ENCODE data around the gene FAM89B.
A peak's percentile ranks its signal among the peaks of the same experiment; 100 is the strongest.

The FAM89B gene

DNA sequence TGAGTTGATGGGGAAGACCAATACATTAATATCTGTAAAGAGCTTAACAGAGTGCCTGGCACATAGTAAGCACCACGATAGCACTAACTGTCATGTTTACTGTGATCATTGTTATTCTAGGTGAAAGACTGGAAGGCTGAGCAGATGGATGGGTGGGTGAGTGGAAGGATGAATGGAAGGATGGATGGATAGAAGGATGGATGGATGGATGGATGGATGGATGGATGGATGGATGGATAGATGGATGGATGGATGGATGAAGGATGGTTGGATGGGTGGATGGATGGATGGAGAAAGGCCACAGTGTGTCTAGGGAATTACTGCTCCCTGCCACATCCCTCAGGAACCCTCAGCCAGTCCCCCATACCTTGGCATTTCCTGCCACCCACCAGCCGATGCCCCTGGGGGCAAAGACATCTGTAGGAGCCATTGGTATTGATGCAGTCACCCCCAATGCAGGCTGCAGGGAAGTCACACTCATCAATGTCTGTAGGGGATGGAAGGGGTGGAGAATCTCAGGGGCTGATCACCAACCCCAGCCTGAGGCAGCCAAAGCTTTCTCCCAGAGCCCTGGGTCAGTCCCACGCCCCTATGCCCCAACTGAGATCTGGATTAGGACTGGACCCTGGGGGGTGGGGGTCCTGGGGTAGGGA lies 29.5 kb upstream of the FAM89B start:
- H3K27me3 ChIP-seq (ENCODE audit: insufficient read depth, low read length, poor library complexity): peaks cover 3% of the 10 kb centered on the region
- WGBS (ENCODE audit: extremely low coverage, insufficient coverage, low lambda C conversion rate): no CpG with 5 or more reads among the region's 3 CpGs

DNA sequence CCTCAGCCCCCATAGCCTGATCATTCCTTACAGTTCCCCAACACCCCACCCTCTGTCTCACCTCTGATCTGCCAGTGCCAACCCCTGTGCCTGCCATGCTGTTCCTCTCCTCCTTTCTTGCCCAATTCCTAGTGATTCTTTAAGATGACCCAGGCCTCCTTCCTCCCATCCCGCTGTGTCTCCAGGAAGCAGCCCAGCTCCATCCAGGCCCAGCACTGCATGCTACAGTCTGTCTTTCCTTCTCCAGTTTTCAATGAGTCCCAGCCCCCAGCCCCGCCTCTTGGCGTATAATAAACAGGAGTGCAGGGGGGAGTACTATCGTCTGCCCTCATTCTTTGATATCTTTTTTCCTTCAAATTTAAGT lies 26.5 kb upstream of the FAM89B start:
- Histone ChIP-seq H2BK5ac (ENCODE audit: low read length) (no peak overlapping the region), H3K23ac (ENCODE audit: low read length) (no peak overlapping the region), H3K56ac (ENCODE audit: low read length) (no peak overlapping the region), H2BK15ac (replicated peaks; ENCODE audit: low read depth) (no peak overlapping the region), H3K27me3 (ENCODE audit: insufficient read depth, low read length, poor library complexity) (peaks cover 3% of the 10 kb centered on the region), H4K8ac (ENCODE audit: low read depth, low read length) (no peak overlapping the region), H3K4me2 (ENCODE audit: low read length) (no peak overlapping the region), H3K36me3 (ENCODE audit: control insufficient read depth, insufficient read depth, low read length) (no peaks in the 10 kb centered on the region), H3K27ac (ENCODE audit: low read depth, low read length) (no peak overlapping the region), H2AK5ac (ENCODE audit: low read length) (no peak overlapping the region), H3K4ac (ENCODE audit: low read depth, low read length) (no peak overlapping the region), H3K18ac (ENCODE audit: low read length) (no peak overlapping the region), H3K9ac (ENCODE audit: low read length) (no peak overlapping the region), H3K79me2 (ENCODE audit: control insufficient read depth, insufficient read depth, low read length) (no peaks in the 10 kb centered on the region), H4K5ac (ENCODE audit: low read length) (no peak overlapping the region), H3K4me3 (ENCODE audit: low read length) (no peak overlapping the region), H3K79me1 (ENCODE audit: low read length) (no peaks in the 10 kb centered on the region), H3K4me1 (ENCODE audit: control insufficient read depth, low read depth, low read length) (no peaks in the 10 kb centered on the region), H2BK120ac (ENCODE audit: low read depth, low read length) (no peak overlapping the region)
- WGBS (ENCODE audit: extremely low coverage, insufficient coverage, low lambda C conversion rate): no CpG with 5 or more reads among the region's 4 CpGs
- DNase-seq: no peak

More for the DNA sequence above, 29.5 kb upstream of the FAM89B start:
- Histone ChIP-seq H3K36me3 (ENCODE audit: control insufficient read depth, insufficient read depth, low read length) (no peaks in the 10 kb centered on the region), H3K56ac (ENCODE audit: low read length) (no peak overlapping the region), H4K5ac (ENCODE audit: low read length) (no peak overlapping the region), H3K23ac (ENCODE audit: low read length) (no peak overlapping the region), H3K79me1 (ENCODE audit: low read length) (no peaks in the 10 kb centered on the region), H2AK5ac (ENCODE audit: low read length) (no peak overlapping the region), H2BK120ac (ENCODE audit: low read depth, low read length) (no peak overlapping the region), H3K4me2 (ENCODE audit: low read length) (no peak overlapping the region), H3K18ac (ENCODE audit: low read length) (no peak overlapping the region), H2BK5ac (ENCODE audit: low read length) (no peak overlapping the region), H3K79me2 (ENCODE audit: control insufficient read depth, insufficient read depth, low read length) (no peaks in the 10 kb centered on the region), H2BK15ac (replicated peaks; ENCODE audit: low read depth) (no peak overlapping the region), H3K4me1 (ENCODE audit: control insufficient read depth, low read depth, low read length) (peaks cover 3% of the 10 kb centered on the region), H3K9ac (ENCODE audit: low read length) (no peak overlapping the region), H4K8ac (ENCODE audit: low read depth, low read length) (no peak overlapping the region), H3K4ac (ENCODE audit: low read depth, low read length) (no peak overlapping the region), H3K27ac (ENCODE audit: low read depth, low read length) (no peak overlapping the region), H3K4me3 (ENCODE audit: low read length) (no peak overlapping the region)
- DNase-seq: no peak

DNA sequence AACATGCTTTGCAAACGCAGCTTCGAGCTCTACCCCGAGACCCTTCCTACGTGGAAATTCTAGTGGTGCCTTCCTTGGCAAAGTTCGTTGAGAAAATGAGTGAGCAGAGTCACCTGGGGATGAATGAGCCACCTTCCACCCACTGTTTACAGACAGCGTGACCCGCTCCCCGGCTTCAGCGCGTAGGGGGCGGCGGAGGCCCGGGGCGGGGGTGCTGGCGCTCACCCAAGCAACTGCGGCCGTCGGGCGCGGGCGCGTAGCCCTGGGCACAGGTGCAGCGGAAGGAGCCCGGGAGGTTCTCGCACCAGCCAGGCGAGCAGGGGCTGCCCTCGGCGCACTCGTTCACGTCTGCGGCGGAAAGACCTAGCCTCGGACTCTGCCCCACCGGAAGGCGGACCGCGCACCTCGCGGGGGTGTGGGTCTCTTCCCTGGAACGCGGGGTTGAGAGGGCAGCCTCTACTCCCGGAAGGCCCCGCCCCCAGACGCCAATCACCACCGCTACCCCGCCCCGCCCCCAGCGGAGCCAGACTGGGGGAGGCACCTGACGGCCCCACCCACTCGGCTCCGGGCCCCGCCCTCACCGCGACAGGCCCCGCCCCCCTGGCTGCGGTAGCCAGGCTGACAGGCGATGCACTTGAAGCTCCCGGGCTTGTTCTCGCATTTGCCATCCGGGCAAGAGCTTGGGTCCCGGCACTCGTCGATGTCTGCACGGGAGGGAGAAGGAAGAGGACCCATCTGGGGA lies 25.9 kb upstream of the FAM89B start:
- no peak overlapping the region for H3K9ac ChIP-seq (ENCODE audit: low read length)
- no peak overlapping the region for H2AK5ac ChIP-seq (ENCODE audit: low read length)
- no peaks in the 10 kb centered on the region for H3K79me1 ChIP-seq (ENCODE audit: low read length)
- no peak overlapping the region for H4K8ac ChIP-seq (ENCODE audit: low read depth, low read length)
- H3K18ac ChIP-seq (ENCODE audit: low read length): no peak overlapping the region
- H2BK5ac ChIP-seq (ENCODE audit: low read length): no peak overlapping the region
- no CpG with 5 or more reads among the region's 64 CpGs for WGBS (ENCODE audit: extremely low coverage, insufficient coverage, low lambda C conversion rate)
- no peak overlapping the region for H4K5ac ChIP-seq (ENCODE audit: low read length)
- no peak overlapping the region for H2BK15ac ChIP-seq (replicated peaks; ENCODE audit: low read depth)
- H3K27ac ChIP-seq (ENCODE audit: low read depth, low read length): no peak overlapping the region
- peaks cover 3% of the 10 kb centered on the region for H3K27me3 ChIP-seq (ENCODE audit: insufficient read depth, low read length, poor library complexity)
- H3K79me2 ChIP-seq (ENCODE audit: control insufficient read depth, insufficient read depth, low read length): no peaks in the 10 kb centered on the region
- H3K23ac ChIP-seq (ENCODE audit: low read length): no peak overlapping the region
- no peaks in the 10 kb centered on the region for H3K36me3 ChIP-seq (ENCODE audit: control insufficient read depth, insufficient read depth, low read length)
- H2BK120ac ChIP-seq (ENCODE audit: low read depth, low read length): no peak overlapping the region
- H3K56ac ChIP-seq (ENCODE audit: low read length): no peak overlapping the region
- H3K4me2 ChIP-seq (ENCODE audit: low read length): peak overlapping the region; percentile 80
- H3K4me3 ChIP-seq (ENCODE audit: low read length): no peak overlapping the region
- H3K4ac ChIP-seq (ENCODE audit: low read depth, low read length): no peak overlapping the region
- H3K4me1 ChIP-seq (ENCODE audit: control insufficient read depth, low read depth, low read length): no peaks in the 10 kb centered on the region
- DNase-seq: peak; percentile 89

DNA sequence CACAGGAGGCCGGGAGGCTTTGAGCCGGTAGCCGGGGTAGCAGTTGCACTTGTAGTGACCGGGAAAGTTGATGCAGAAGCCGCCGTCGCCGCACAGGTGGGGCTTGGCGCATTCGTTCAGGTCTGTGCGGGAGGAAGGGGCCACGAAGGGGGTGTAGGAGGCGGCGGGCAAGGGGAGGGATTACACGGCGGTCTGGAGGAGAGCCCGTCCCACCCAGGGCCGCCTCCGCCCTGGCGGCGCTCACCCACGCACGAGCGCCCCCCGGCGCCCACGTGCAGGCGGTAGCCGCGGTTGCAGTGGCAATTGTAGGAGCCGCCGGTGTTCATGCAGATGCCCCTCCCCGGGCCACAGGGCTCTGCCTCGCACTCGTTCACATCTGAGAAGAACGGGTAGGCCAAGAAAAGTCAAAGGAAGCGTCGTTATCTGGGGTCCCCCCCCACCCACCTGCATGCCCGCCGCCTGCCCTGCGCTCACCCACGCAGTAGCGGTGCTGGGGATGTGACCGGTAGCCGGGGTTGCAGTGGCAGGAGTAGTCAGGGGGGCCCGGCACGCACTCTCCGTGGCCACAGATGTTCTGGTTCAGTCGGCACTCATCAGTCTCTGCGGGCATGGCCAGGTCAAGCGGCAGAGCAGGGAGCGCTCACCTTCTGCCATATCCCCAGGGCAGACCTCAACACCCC lies 24.8 kb upstream of the FAM89B start:
- Histone ChIP-seq H3K27ac (ENCODE audit: low read depth, low read length) (no peak overlapping the region), H3K4me3 (ENCODE audit: low read length) (no peak overlapping the region), H3K4me2 (ENCODE audit: low read length) (no peak overlapping the region), H3K56ac (ENCODE audit: low read length) (peak overlapping the region; percentile 15), H4K8ac (ENCODE audit: low read depth, low read length) (no peak overlapping the region), H3K27me3 (ENCODE audit: insufficient read depth, low read length, poor library complexity) (peaks cover 3% of the 10 kb centered on the region), H2AK5ac (ENCODE audit: low read length) (no peak overlapping the region), H2BK15ac (replicated peaks; ENCODE audit: low read depth) (no peak overlapping the region), H3K36me3 (ENCODE audit: control insufficient read depth, insufficient read depth, low read length) (no peaks in the 10 kb centered on the region), H3K23ac (ENCODE audit: low read length) (no peak overlapping the region), H2BK120ac (ENCODE audit: low read depth, low read length) (no peak overlapping the region), H3K79me2 (ENCODE audit: control insufficient read depth, insufficient read depth, low read length) (no peaks in the 10 kb centered on the region), H3K18ac (ENCODE audit: low read length) (no peak overlapping the region), H3K4me1 (ENCODE audit: control insufficient read depth, low read depth, low read length) (no peaks in the 10 kb centered on the region), H4K5ac (ENCODE audit: low read length) (no peak overlapping the region), H3K79me1 (ENCODE audit: low read length) (no peaks in the 10 kb centered on the region), H2BK5ac (ENCODE audit: low read length) (no peak overlapping the region), H3K4ac (ENCODE audit: low read depth, low read length) (no peak overlapping the region), H3K9ac (ENCODE audit: low read length) (no peak overlapping the region)
- no peak for DNase-seq
- no CpG with 5 or more reads among the region's 52 CpGs for WGBS (ENCODE audit: extremely low coverage, insufficient coverage, low lambda C conversion rate)

DNA sequence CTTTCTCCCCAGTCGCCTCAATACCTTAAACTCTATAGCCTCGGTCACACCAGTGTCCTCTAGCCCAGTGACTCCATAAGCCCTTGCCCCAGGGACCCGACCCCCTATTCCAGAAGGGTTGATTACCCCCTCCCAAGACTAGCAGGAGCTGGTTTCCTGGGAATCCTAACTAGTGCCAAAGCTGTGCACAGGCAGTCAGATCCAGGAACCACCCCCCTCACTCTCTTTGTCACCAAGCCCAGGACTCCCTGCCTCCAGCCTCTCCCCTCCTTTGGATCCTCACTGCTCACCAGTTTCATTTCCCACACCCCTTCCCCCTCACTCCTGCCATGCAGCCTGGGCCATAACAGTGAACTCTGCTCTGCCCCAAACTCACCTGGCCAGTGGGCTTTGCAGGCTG lies 23.9 kb upstream of the FAM89B start:
- H3K27me3 ChIP-seq (ENCODE audit: insufficient read depth, low read length, poor library complexity): peaks cover 3% of the 10 kb centered on the region
- H4K5ac ChIP-seq (ENCODE audit: low read length): no peak overlapping the region
- WGBS (ENCODE audit: extremely low coverage, insufficient coverage, low lambda C conversion rate): no CpG with 5 or more reads among the region's 3 CpGs
- H3K27ac ChIP-seq (ENCODE audit: low read depth, low read length): no peak overlapping the region
- H3K36me3 ChIP-seq (ENCODE audit: control insufficient read depth, insufficient read depth, low read length): no peaks in the 10 kb centered on the region
- H3K56ac ChIP-seq (ENCODE audit: low read length): no peak overlapping the region
- H3K23ac ChIP-seq (ENCODE audit: low read length): no peak overlapping the region
- H2BK15ac ChIP-seq (replicated peaks; ENCODE audit: low read depth): no peak overlapping the region
- no peak overlapping the region for H2BK5ac ChIP-seq (ENCODE audit: low read length)
- no peaks in the 10 kb centered on the region for H3K79me1 ChIP-seq (ENCODE audit: low read length)
- no peak overlapping the region for H3K4me3 ChIP-seq (ENCODE audit: low read length)
- no peak for DNase-seq
- no peak overlapping the region for H3K4ac ChIP-seq (ENCODE audit: low read depth, low read length)
- H3K4me1 ChIP-seq (ENCODE audit: control insufficient read depth, low read depth, low read length): no peaks in the 10 kb centered on the region
- no peak overlapping the region for H3K18ac ChIP-seq (ENCODE audit: low read length)
- no peak overlapping the region for H3K4me2 ChIP-seq (ENCODE audit: low read length)
- H3K9ac ChIP-seq (ENCODE audit: low read length): no peak overlapping the region
- H4K8ac ChIP-seq (ENCODE audit: low read depth, low read length): no peak overlapping the region
- no peak overlapping the region for H2AK5ac ChIP-seq (ENCODE audit: low read length)
- H2BK120ac ChIP-seq (ENCODE audit: low read depth, low read length): no peak overlapping the region
- no peaks in the 10 kb centered on the region for H3K79me2 ChIP-seq (ENCODE audit: control insufficient read depth, insufficient read depth, low read length)
